Measurements from ENCODE around the gene MYRF. TPM values are rescaled to one million over a fixed set of nuclear protein-coding genes. Genes with fewer than 3 reads are reported as not detected.

MYRF gene
- total and polyA plus RNA-seq, 2 of the 13 experiments (the other 11 are each of a cell fraction or from before 2014, with no cell fraction given): 10.2 to 25.9 TPM

GRCh38 chr11:61828629-61829407 is 76.4 kb downstream of the MYRF start:
- peak overlapping the region; percentile 86 for H3K4me2 ChIP-seq (ENCODE audit: low read depth, low read length)
- H3K79me2 ChIP-seq (ENCODE audit: insufficient read depth, low read length): peaks cover 33% of the 10 kb centered on the region
- H3K36me3 ChIP-seq (replicated peaks in 1 of 2; ENCODE audit: control insufficient read depth in 1 of 2, insufficient read depth in 2 of 2, low read length in 2 of 2): no peaks in the 10 kb centered on the region
- intact Hi-C loops (cut with micrococcal nuclease; ENCODE audit: unreplicated experiment) (no loop called here), in situ Hi-C loops (cut with HindIII; ENCODE audit: extremely low pct_ligation_motif_present, low pct_unique_long_range_greater_than_20kb) (no loop called here)
- no peaks in the 10 kb centered on the region for H4K20me1 ChIP-seq (ENCODE audit: insufficient read depth, low read length)
- CTCF ChIA-PET (ENCODE audit: low intra/inter-chr PET ratio, low total read pairs): interaction anchor here (0.8 to 1.8 kb wide), 2 partner anchors 12 to 32 kb away, joined by 3 to 7 read pairs; partner anchors contain the start of gene FADS1
- H3K9ac ChIP-seq (ENCODE audit: insufficient read depth, low read depth, low read length): peak overlapping the region; percentile 78
- peak overlapping the region; percentile 74 for H3K27ac ChIP-seq (ENCODE audit: extremely low read length, insufficient read depth, low read length)
- H3K4me1 ChIP-seq (ENCODE audit: insufficient read depth, low read length): peaks cover 41% of the 10 kb centered on the region
- DNase-seq (ENCODE audit: low spot score): no peak
- 2% methylated on average over 21 of the region's 55 CpGs for WGBS (ENCODE audit: low lambda C conversion rate)
- H3K9me3 ChIP-seq (ENCODE audit: low read length): no peaks in the 10 kb centered on the region
- peak; percentile 76 for ATAC-seq
- peak overlapping the region; percentile 62 to 91 (median 82) for H3K4me3 ChIP-seq (replicated peaks in 1 of 3; ENCODE audit: insufficient read depth in 1 of 3, low read depth in 2 of 3, low read length in 3 of 3)
- no peak for FAIRE-seq
- no peaks in the 10 kb centered on the region for H3K27me3 ChIP-seq (ENCODE audit: control insufficient read depth in 1 of 2, insufficient read depth in 2 of 2, low read length in 2 of 2)
- POLR2A ChIA-PET: interaction anchor here (1.2 to 2.8 kb wide), 3 partner anchors 12 to 72 kb away, joined by 4 to 49 read pairs (median 6); partner anchors contain the start of genes FADS1, FEN1 and TMEM258
- no peak overlapping the region for H2AFZ ChIP-seq (ENCODE audit: low read length)
- no TSS peak for BruUV-seq (replicated peaks)
- 0 out of 2 replicates have a peak, but pooled peaks have one; percentile 0 for TF ChIP-seq ZNF772 (CRISPR knock-in tag; IDR thresholded peaks at IDR 0.05)
- peak; percentile 50 for TF ChIP-seq ZFY (CRISPR knock-in tag; IDR thresholded peaks at IDR 0.05)
- TF ChIP-seq MED13 (CRISPR knock-in tag; IDR thresholded peaks at IDR 0.05): no peak
- no peak for TF ChIP-seq TBX2 (CRISPR knock-in tag; IDR thresholded peaks at IDR 0.05; ENCODE audit: borderline replicate concordance)
- 0 out of 2 replicates have a peak, but pooled peaks have one; percentile 16 for TF ChIP-seq ZNF350 (CRISPR knock-in tag; IDR thresholded peaks at IDR 0.05; ENCODE audit: borderline replicate concordance, low read depth)
- TF ChIP-seq ZNF441 (CRISPR knock-in tag; IDR thresholded peaks at IDR 0.05; ENCODE audit: borderline replicate concordance): no peak
- TF ChIP-seq GFI1 (CRISPR knock-in tag; IDR thresholded peaks at IDR 0.05; ENCODE audit: borderline replicate concordance): no peak
- TF ChIP-seq EP300 (IDR thresholded peaks at IDR 0.05; ENCODE audit: low read depth in 2 of 2, low read length in 2 of 2): no peak
- no peak for TF ChIP-seq EP300 (CRISPR knock-in tag; IDR thresholded peaks at IDR 0.05; ENCODE audit: borderline replicate concordance)
- peak; percentile 44 for TF ChIP-seq ZNF574 (CRISPR knock-in tag; IDR thresholded peaks at IDR 0.05)
- peak; percentile 91 for TF ChIP-seq YY1 (IDR thresholded peaks at IDR 0.05; ENCODE audit: insufficient read depth, insufficient replicate concordance, low read depth, low read length)
- TF ChIP-seq ZNF234 (CRISPR knock-in tag; conservative IDR thresholded peaks at IDR 0.05): peak; percentile 22; the same call in 1 of the 2 replicates
- TF ChIP-seq ZBTB14 (CRISPR knock-in tag; IDR thresholded peaks at IDR 0.05): peak; percentile 47; the same call in 1 of the 2 replicates
- TF ChIP-seq AGO2 (optimal IDR thresholded peaks at IDR 0.05; ENCODE audit: low read depth, low read length): peak; percentile 26
- TF ChIP-seq LCORL (IDR thresholded peaks at IDR 0.05): no peak
- peak; percentile 47; the same call in 1 of the 2 replicates for TF ChIP-seq LCORL (CRISPR knock-in tag; IDR thresholded peaks at IDR 0.05)
- 0 out of 2 replicates have a peak, but pooled peaks have one; percentile 39 for TF ChIP-seq HNF1B (CRISPR knock-in tag; IDR thresholded peaks at IDR 0.05)
- peak; percentile 24; the same call in 1 of the 2 replicates for TF ChIP-seq ZNF263 (CRISPR knock-in tag; IDR thresholded peaks at IDR 0.05)
- no peak for TF ChIP-seq CCDC6 (CRISPR knock-in tag; IDR thresholded peaks at IDR 0.05)

Data from HepG2 (cell line).